Upper lobe of right lung (tissue), 1 donor: Measurements from ENCODE around the gene STIL. TPM values are rescaled to one million over a fixed set of nuclear protein-coding genes. Genes with fewer than 3 reads are reported as not detected.

Experiments
- ATAC-seq: fragments of 200-7000 bp; cut with Tn5 transposase; one replicate; pipeline ENCODE4 v1.9.1; 2020; ENCODE audit warnings: mild to moderate bottlenecking, moderate library complexity
- DNase-seq: peaks from one replicate; pipeline ENCODE4 v3.0.0-alpha.2; 2020
- H3K27ac ChIP-seq: fragments of 200-600 bp; one replicate; pipeline ENCODE4 v1.8.0; 2022
- H3K27me3 ChIP-seq: fragments of 200-600 bp; one replicate; pipeline ENCODE4 v1.8.0; 2022; ENCODE audit warnings: mild to moderate bottlenecking
- H3K36me3 ChIP-seq: fragments of 200-600 bp; one replicate; pipeline ENCODE4 v1.8.0; 2022
- H3K4me1 ChIP-seq: fragments of 200-600 bp; one replicate; pipeline ENCODE4 v1.8.0; 2022
- H3K4me3 ChIP-seq: fragments of 200-600 bp; one replicate; pipeline ENCODE4 v1.8.0; 2022; ENCODE audit warnings: mild to moderate bottlenecking
- H3K9me3 ChIP-seq: fragments of 200-600 bp; one replicate; pipeline ENCODE4 v1.8.0; 2022
- intact Hi-C: fragments of 100-400 bp; cut with DNase I; formaldehyde crosslinking; loops from one replicate; pipeline ENCODE4 v1.11.0; 2022
- total RNA-seq: library from RNA; stranded (reverse); fragmentation: NEBNext Ultra II Directional; extraction: Animal tissue kit (Norgen Biotek cat#: 25700); gene quantifications from one replicate; pipeline ENCODE4 v1.2.1, GENCODE V29; 2021
- TF ChIP-seq, protein P1 (sequence below): fragments of 200-600 bp; IDR thresholded peaks from one replicate; pipeline ENCODE4 v1.8.0; 2022; ENCODE audit warnings: antibody characterized with exemption
- donor health status: DM: no; HTN: yes; CAD: no; lungs with severe emphysema.

Gene STIL
- total RNA-seq, 1 donor from 2014 or later, result 1.7 TPM

DNA sequence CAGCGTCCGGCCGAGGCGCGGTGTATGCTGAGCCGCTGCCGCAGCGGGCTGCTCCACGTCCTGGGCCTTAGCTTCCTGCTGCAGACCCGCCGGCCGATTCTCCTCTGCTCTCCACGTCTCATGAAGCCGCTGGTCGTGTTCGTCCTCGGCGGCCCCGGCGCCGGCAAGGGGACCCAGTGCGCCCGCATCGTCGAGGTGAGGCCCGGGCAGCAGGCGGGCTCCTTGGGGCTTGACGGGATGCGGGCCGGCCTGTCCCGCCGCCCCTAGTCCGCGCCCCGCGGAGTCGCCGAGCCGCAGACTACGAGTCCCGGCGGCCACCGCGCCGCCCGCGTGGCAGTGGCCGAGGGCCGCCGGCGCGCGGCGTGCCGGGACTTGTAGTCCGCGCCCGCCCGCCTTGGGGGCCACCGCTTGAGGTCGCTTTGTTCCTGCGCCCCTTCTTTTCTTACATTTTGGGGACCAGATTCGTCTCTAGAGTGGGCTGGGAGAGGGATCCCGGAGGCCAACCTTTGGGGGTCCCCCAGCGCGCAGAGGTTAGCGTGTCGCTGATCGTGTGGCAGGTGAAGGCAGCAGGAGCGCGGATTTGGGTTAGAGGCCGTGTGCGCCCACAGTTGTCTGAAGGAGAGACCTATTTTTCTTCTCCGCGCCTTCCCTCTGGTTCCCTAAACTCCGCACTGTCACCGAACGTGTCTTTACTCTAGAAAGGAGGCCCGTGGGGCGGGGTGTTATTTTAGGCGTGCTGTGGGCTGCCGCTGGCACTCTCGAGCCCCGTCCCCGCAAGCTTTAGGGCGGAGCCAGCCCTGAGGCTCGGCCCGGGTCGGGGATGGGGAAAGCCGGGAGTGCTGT is 20.2 kb upstream of the STIL start:
- TF ChIP-seq, protein P1, sequence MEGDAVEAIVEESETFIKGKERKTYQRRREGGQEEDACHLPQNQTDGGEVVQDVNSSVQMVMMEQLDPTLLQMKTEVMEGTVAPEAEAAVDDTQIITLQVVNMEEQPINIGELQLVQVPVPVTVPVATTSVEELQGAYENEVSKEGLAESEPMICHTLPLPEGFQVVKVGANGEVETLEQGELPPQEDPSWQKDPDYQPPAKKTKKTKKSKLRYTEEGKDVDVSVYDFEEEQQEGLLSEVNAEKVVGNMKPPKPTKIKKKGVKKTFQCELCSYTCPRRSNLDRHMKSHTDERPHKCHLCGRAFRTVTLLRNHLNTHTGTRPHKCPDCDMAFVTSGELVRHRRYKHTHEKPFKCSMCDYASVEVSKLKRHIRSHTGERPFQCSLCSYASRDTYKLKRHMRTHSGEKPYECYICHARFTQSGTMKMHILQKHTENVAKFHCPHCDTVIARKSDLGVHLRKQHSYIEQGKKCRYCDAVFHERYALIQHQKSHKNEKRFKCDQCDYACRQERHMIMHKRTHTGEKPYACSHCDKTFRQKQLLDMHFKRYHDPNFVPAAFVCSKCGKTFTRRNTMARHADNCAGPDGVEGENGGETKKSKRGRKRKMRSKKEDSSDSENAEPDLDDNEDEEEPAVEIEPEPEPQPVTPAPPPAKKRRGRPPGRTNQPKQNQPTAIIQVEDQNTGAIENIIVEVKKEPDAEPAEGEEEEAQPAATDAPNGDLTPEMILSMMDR, result no peak
- H3K4me1 ChIP-seq, result peaks cover 24% of the 10 kb centered on the region
- intact Hi-C loops, result no loop called here
- peak; percentile 94 for ATAC-seq
- no peaks in the 10 kb centered on the region for H3K27me3 ChIP-seq
- peak overlapping the region; percentile 89 for H3K4me3 ChIP-seq
- peak overlapping the region; percentile 97 for H3K27ac ChIP-seq
- peaks cover 3% of the 10 kb centered on the region for H3K36me3 ChIP-seq
- DNase-seq, result peak; percentile 92
- H3K9me3 ChIP-seq, result no peaks in the 10 kb centered on the region

GRCh38 chr1:47333578-47333921 is 19.6 kb upstream of the STIL start, which contains the start of gene CMPK1:
CMPK1 (plus strand) TSS chr1:47333790; CDS start chr1:47333946, 156 bp downstream.
- DNase-seq (peak; percentile 94), ATAC-seq (peak; percentile 92)
- Histone ChIP-seq H3K4me3 (peak within 1 kb of the TSS; percentile 89), H3K27ac (peak within 1 kb of the TSS; percentile 97), H3K27me3 (no peaks in the 10 kb centered on the region), H3K9me3 (no peaks in the 10 kb centered on the region), H3K4me1 (peaks cover 24% of the 10 kb centered on the region), H3K36me3 (no peaks in the 10 kb centered on the region)
- TF ChIP-seq, protein P1, result peak; percentile 5
- intact Hi-C loops, result no loop called here

DNA sequence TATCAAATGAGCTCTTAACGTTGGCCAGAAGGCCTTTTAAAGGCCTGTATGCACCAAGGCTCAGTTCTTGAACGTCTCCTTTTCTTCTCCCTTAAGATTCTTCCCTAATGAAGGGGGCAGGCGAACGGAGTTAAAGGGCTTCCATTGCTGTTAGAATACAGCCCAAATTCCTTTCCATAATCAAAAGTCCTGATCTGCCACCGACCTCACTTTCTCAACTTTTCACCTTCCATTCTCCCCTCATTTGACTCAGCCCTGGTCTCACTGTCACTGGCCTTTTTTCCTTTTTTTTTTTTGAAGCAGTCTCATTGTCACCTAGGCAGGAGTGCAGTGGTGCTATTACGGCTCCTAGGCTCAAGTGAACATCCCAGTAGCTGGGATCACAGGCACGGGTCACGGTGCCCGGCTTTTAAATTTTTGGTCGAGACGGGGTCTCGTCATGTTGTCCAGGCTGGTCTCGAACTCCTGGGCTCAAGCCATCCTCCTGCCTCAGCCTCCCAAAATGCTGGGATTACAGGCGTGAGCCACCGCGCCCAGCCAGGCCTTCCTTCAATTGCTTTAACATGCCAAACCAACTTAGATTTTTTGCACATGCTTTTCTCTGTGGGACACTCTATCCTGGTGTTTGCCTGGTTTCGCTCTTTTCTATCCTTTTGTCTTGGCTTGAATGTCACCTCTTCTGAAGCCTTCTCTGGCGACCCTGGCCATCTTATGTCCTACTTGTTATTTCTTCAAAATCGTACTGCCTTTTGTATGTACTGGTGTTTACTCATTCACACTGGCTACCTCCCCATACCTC is 19.0 kb upstream of the STIL start:
- Histone ChIP-seq H3K27me3 (no peaks in the 10 kb centered on the region), H3K9me3 (no peaks in the 10 kb centered on the region), H3K4me3 (peak overlapping the region; percentile 89), H3K36me3 (no peaks in the 10 kb centered on the region), H3K27ac (peak overlapping the region; percentile 97), H3K4me1 (peaks cover 22% of the 10 kb centered on the region)
- TF ChIP-seq, protein P1, result no peak
- intact Hi-C loops, result no loop called here
- DNase-seq, result peak; percentile 60
- no peak for ATAC-seq

- no peak for ATAC-seq
- intact Hi-C loops, result no loop called here
- H3K27ac ChIP-seq, result no peak overlapping the region
Observed at GRCh38 chr1:47331875-47332274, 17.9 kb upstream of the STIL start.

GRCh38 chr1:47330212-47330611 is 16.3 kb upstream of the STIL start:
- H3K4me3 ChIP-seq, result no peak overlapping the region
- H3K27ac ChIP-seq, result no peak overlapping the region
- no peaks in the 10 kb centered on the region for H3K9me3 ChIP-seq
- DNase-seq, result no peak
- H3K27me3 ChIP-seq, result no peaks in the 10 kb centered on the region
- H3K36me3 ChIP-seq, result no peaks in the 10 kb centered on the region
- TF ChIP-seq, protein P1, result no peak
- H3K4me1 ChIP-seq, result peaks cover 10% of the 10 kb centered on the region
- ATAC-seq, result no peak
- intact Hi-C loops, result no loop called here

More at GRCh38 chr1:47331875-47332274, 17.9 kb upstream of the STIL start:
- DNase-seq, result no peak
- Histone ChIP-seq H3K4me1 (peaks cover 19% of the 10 kb centered on the region), H3K27me3 (no peaks in the 10 kb centered on the region), H3K36me3 (no peaks in the 10 kb centered on the region), H3K9me3 (no peaks in the 10 kb centered on the region), H3K4me3 (no peak overlapping the region)
- TF ChIP-seq, protein P1, result no peak
